Measurements from ENCODE around the gene AGPS.

Gene AGPS

DNA sequence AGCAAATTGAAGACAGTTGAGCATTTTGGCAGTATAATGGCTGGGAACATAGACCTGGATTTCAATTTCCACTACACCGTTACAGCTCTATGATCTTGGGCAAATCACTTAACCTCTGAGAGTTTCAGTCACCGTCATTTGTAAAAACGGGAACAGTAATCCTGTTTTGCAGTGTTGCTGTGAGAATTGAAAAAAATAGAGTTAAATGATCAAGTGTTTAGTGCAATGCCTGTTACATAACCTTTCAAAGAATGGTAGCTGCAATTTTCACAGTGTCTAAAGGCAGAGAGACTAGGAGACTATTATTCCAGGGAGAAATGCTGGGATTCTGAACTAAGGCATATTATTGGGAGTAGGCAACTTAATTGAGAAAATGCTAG lies 2.0 kb downstream of the AGPS start:
- Histone ChIP-seq H3K4me1 (ENCODE audit: insufficient read depth, low read length) (peaks cover 13% of the 10 kb centered on the region), H3K4me3 (ENCODE audit: low read length) (no peak overlapping the region)

DNA sequence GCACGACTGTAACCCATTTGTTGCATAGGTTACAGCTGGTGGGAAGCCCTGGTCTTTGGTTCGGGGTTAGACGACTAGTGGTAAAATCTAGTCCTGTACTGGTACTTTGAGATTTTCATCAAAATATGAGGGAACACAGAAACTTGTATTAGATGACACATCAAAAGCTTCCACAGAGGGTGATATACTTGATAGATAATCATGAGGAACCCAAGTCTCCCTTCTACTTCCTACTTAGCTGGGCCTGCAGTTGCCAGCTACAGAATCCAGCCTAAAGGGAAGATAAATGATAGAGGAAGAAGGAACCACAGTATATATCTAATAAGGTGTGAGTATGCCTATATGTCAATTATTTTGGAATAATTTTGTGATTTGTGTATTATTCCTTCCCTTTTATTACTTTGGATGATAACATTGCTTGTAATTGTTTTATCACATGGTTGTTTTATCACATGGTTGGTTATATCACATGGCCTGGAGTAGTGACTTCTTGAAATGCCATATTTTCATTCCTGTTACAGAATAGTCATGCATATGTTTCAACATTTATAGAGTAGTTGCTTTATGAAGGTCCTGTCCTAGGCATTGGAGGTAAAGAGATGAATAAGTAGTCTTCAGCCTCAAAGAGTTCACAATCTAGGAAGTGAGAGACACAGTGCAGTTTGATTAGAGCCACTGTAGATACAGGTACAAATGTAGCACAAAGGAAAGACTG lies 2.9 kb downstream of the AGPS start:
- H2AFZ ChIP-seq (ENCODE audit: low read depth, low read length): no peak overlapping the region
- no peaks in the 10 kb centered on the region for H3K27me3 ChIP-seq (ENCODE audit: insufficient read depth, low read length)
- H3K36me3 ChIP-seq (ENCODE audit: insufficient read depth, low read length): no peaks in the 10 kb centered on the region
- no peak overlapping the region for H3K4me3 ChIP-seq (ENCODE audit: low read length)
- peaks cover 13% of the 10 kb centered on the region for H3K4me1 ChIP-seq (ENCODE audit: insufficient read depth, low read length)
- no peaks in the 10 kb centered on the region for H3K9me3 ChIP-seq (ENCODE audit: low read length)

More for the DNA sequence above, 2.0 kb downstream of the AGPS start:
- Histone ChIP-seq H3K36me3 (ENCODE audit: insufficient read depth, low read length) (no peaks in the 10 kb centered on the region), H2AFZ (ENCODE audit: low read depth, low read length) (no peak overlapping the region), H3K9me3 (ENCODE audit: low read length) (no peaks in the 10 kb centered on the region), H3K27me3 (ENCODE audit: insufficient read depth, low read length) (no peaks in the 10 kb centered on the region)

GRCh38 chr2:177396703-177397460 lies 4.3 kb downstream of the AGPS start:
- Histone ChIP-seq H3K4me3 (ENCODE audit: low read length) (no peak overlapping the region), H3K27me3 (ENCODE audit: insufficient read depth, low read length) (no peaks in the 10 kb centered on the region), H3K9me3 (ENCODE audit: low read length) (no peaks in the 10 kb centered on the region), H3K4me1 (ENCODE audit: insufficient read depth, low read length) (peaks cover 10% of the 10 kb centered on the region), H2AFZ (ENCODE audit: low read depth, low read length) (no peak overlapping the region), H3K36me3 (ENCODE audit: insufficient read depth, low read length) (no peaks in the 10 kb centered on the region)

DNA sequence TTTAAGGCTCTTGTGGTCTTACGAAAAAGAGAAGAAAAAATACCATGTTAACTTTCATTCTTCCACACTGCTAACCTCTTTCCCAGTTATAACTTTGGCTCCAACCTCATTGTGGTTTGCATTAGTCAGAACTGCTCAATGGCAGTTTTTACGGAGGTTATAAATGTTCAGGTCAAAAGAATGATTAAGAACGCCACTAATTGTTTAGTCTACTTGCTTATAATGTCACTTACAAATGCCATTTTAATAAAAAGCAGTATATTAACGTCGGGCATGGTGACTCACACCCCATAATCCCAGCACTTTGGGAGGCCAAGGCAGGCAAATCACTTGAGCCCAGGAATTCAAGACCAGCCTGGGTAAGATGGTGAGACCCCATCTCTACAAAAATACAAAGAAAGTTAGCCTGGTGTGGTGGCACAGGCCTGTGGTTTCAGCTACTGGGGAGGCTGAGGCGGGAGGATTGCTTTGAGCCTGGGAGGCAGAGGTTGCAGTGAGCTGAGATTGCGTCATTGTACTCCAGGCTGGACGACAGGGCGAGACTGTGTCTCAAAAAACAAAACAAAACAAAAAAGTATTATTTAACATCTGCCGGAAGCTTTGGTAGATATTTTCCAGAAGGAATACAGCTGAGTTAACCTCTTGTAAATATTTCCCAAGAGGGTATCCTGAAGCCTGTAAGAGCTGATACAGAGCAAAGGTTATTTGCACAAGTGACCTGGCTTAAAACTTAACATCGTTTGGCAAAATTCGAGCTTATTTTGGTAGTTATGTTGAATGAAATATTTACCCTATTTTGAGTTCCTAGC lies 5.1 kb downstream of the AGPS start:
- Histone ChIP-seq H3K4me3 (ENCODE audit: low read length) (no peak overlapping the region), H3K27me3 (ENCODE audit: insufficient read depth, low read length) (no peaks in the 10 kb centered on the region), H2AFZ (ENCODE audit: low read depth, low read length) (no peak overlapping the region), H3K36me3 (ENCODE audit: insufficient read depth, low read length) (no peaks in the 10 kb centered on the region), H3K9me3 (ENCODE audit: low read length) (no peaks in the 10 kb centered on the region), H3K4me1 (ENCODE audit: insufficient read depth, low read length) (peaks cover 5% of the 10 kb centered on the region)

GRCh38 chr2:177398290-177398683 lies 5.7 kb downstream of the AGPS start:
- Histone ChIP-seq H3K4me1 (ENCODE audit: insufficient read depth, low read length) (peaks cover 5% of the 10 kb centered on the region), H2AFZ (ENCODE audit: low read depth, low read length) (no peak overlapping the region), H3K27me3 (ENCODE audit: insufficient read depth, low read length) (no peaks in the 10 kb centered on the region), H3K9me3 (ENCODE audit: low read length) (no peaks in the 10 kb centered on the region), H3K36me3 (ENCODE audit: insufficient read depth, low read length) (no peaks in the 10 kb centered on the region), H3K4me3 (ENCODE audit: low read length) (no peak overlapping the region)

- Histone ChIP-seq H3K27me3 (ENCODE audit: insufficient read depth, low read length) (no peaks in the 10 kb centered on the region), H2AFZ (ENCODE audit: low read depth, low read length) (no peak overlapping the region), H3K9me3 (ENCODE audit: low read length) (no peaks in the 10 kb centered on the region), H3K36me3 (ENCODE audit: insufficient read depth, low read length) (no peaks in the 10 kb centered on the region), H3K4me3 (ENCODE audit: low read length) (no peak overlapping the region), H3K4me1 (ENCODE audit: insufficient read depth, low read length) (peaks cover 2% of the 10 kb centered on the region)
Observed at GRCh38 chr2:177398791-177399190, 6.2 kb downstream of the AGPS start.

DNA sequence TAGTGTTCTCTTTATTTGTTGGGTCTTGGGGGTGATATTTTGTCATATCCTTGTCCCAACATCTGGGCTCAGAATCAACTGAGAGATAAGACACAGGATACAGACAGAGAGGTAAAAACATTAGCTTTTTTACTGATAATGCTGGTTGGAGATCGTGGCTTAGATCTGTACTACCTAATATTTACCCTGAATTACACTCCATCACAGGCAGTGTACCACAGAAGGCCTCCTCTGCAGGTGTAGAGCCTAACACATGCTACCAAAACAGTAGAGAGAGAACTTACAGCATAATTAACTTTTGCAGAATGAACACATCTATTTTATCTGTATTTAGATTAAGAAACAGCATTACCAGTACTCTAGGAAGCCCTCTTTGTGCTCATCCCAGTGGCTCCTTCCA lies 6.8 kb downstream of the AGPS start:
- Histone ChIP-seq H3K4me1 (ENCODE audit: insufficient read depth, low read length) (no peaks in the 10 kb centered on the region), H2AFZ (ENCODE audit: low read depth, low read length) (no peak overlapping the region), H3K36me3 (ENCODE audit: insufficient read depth, low read length) (no peaks in the 10 kb centered on the region), H3K9me3 (ENCODE audit: low read length) (no peaks in the 10 kb centered on the region), H3K27me3 (ENCODE audit: insufficient read depth, low read length) (no peaks in the 10 kb centered on the region), H3K4me3 (ENCODE audit: low read length) (no peak overlapping the region)

- no peak overlapping the region for H2AFZ ChIP-seq (ENCODE audit: low read depth, low read length)
- no peaks in the 10 kb centered on the region for H3K36me3 ChIP-seq (ENCODE audit: insufficient read depth, low read length)
- no peaks in the 10 kb centered on the region for H3K27me3 ChIP-seq (ENCODE audit: insufficient read depth, low read length)
- no peak overlapping the region for H3K4me3 ChIP-seq (ENCODE audit: low read length)
- no peaks in the 10 kb centered on the region for H3K4me1 ChIP-seq (ENCODE audit: insufficient read depth, low read length)
- H3K9me3 ChIP-seq (ENCODE audit: low read length): no peaks in the 10 kb centered on the region
Observed at GRCh38 chr2:177400337-177400923, 7.9 kb downstream of the AGPS start.

- Histone ChIP-seq H3K27me3 (ENCODE audit: insufficient read depth, low read length) (no peaks in the 10 kb centered on the region), H3K36me3 (ENCODE audit: insufficient read depth, low read length) (no peaks in the 10 kb centered on the region), H3K9me3 (ENCODE audit: low read length) (no peaks in the 10 kb centered on the region), H3K4me1 (ENCODE audit: insufficient read depth, low read length) (no peaks in the 10 kb centered on the region), H3K4me3 (ENCODE audit: low read length) (no peak overlapping the region), H2AFZ (ENCODE audit: low read depth, low read length) (no peak overlapping the region)
Observed at GRCh38 chr2:177402096-177402495, 9.5 kb downstream of the AGPS start.

DNA sequence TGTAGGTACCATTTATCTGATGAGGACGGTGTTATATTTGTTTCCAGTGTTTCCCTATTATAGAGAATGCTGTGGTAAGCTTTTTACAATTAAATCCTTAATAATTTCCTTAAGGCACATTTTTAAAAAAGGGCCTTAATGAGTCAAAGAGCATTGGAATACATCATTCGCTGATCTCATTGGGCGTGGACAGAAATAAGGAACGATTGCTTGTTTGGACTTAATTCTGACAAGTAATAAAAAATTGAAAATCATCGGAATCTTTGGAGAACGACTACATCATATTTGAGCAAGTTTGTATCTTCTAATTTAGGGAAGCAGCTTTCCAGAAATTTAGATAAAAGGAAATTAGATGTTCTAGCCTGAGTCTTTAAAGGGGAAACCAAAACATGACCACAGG lies 11.3 kb downstream of the AGPS start:
- Histone ChIP-seq H3K27me3 (ENCODE audit: insufficient read depth, low read length) (no peaks in the 10 kb centered on the region), H3K36me3 (ENCODE audit: insufficient read depth, low read length) (no peaks in the 10 kb centered on the region), H3K4me3 (ENCODE audit: low read length) (no peak overlapping the region), H2AFZ (ENCODE audit: low read depth, low read length) (no peak overlapping the region), H3K4me1 (ENCODE audit: insufficient read depth, low read length) (no peaks in the 10 kb centered on the region), H3K9me3 (ENCODE audit: low read length) (no peaks in the 10 kb centered on the region)

DNA sequence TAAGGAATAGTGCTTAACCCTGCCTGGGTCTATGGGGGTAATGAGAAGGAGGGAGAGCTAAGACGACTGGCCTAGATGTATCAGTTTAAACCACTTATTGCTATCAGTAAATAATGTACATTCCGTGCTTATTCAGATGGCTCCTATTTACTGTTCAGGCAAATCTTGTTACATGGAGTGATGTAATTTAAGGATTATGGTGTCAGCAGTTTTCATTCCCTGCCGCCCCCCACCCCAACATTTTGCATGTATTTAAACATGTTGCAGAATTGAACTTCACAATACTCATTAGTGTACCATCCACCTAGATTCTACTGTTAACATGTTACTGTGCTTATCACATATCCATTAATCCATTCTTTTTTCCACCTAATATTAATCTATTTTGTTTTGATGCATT lies 11.7 kb downstream of the AGPS start:
- H3K9me3 ChIP-seq (ENCODE audit: low read length): no peaks in the 10 kb centered on the region
- H2AFZ ChIP-seq (ENCODE audit: low read depth, low read length): no peak overlapping the region
- no peaks in the 10 kb centered on the region for H3K36me3 ChIP-seq (ENCODE audit: insufficient read depth, low read length)
- H3K4me3 ChIP-seq (ENCODE audit: low read length): no peak overlapping the region
- no peaks in the 10 kb centered on the region for H3K4me1 ChIP-seq (ENCODE audit: insufficient read depth, low read length)
- no peaks in the 10 kb centered on the region for H3K27me3 ChIP-seq (ENCODE audit: insufficient read depth, low read length)

DNA sequence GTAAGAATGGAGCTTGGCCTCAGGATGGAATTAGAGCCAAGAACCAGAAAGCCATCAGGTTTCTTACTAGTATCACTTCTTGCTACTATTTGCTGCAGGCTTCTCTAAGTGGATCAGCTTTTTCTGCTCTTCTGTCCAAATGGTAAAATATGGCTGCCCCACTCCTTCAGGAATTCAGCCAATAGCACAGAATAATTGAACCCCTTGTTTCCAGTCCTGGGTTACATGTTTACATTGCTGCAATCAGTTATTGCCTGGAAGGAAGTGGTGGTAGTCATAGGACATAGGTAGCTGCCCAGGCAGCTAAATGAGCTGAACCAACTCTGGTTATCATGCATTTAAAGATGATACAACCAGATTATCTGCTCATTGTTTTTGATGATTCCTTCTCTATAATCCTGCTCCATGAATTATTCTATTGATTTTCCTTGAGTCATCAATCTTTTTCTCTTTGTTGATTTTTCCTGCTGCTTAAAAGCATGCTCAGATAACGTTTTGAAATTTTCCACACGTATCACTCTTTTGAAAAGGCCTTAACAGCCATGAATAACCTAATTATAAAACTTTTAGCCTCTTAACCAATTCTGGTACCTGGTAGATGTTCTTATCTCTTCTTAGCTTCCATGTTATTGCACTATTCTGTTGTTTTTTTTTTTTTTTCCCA lies 12.6 kb downstream of the AGPS start:
- Histone ChIP-seq H3K36me3 (ENCODE audit: insufficient read depth, low read length) (no peaks in the 10 kb centered on the region), H3K9me3 (ENCODE audit: low read length) (peaks cover 5% of the 10 kb centered on the region), H2AFZ (ENCODE audit: low read depth, low read length) (no peak overlapping the region), H3K27me3 (ENCODE audit: insufficient read depth, low read length) (no peaks in the 10 kb centered on the region), H3K4me1 (ENCODE audit: insufficient read depth, low read length) (no peaks in the 10 kb centered on the region), H3K4me3 (ENCODE audit: low read length) (no peak overlapping the region)
